KMS-11 (cell line): ENCODE results near the gene PSMB2.

ENCODE experiments used
- H2AFZ ChIP-seq: fragments of 200-600 bp; sonication (generic); 2 replicates; pipeline ENCODE4 v1.6.1; 2016; ENCODE audit warnings: antibody characterized with exemption, mixed run types, low read depth
- H3K27ac ChIP-seq: fragments of 200-600 bp; sonication (generic); 2 replicates; pipeline ENCODE4 v1.6.1; 2016; ENCODE audit warnings: mild to moderate bottlenecking, mixed run types
- H3K27me3 ChIP-seq: fragments of 200-600 bp; sonication (generic); 2 replicates; pipeline ENCODE4 v1.6.1; 2017; ENCODE audit warnings: mild to moderate bottlenecking, low read depth, mixed run types, moderate library complexity; ENCODE audit not compliant: insufficient read depth
- H3K36me3 ChIP-seq: fragments of 200-600 bp; sonication (generic); 2 replicates; pipeline ENCODE4 v1.6.1; 2017; ENCODE audit warnings: mild to moderate bottlenecking, mixed run types; ENCODE audit not compliant: insufficient read depth
- H3K4me1 ChIP-seq: fragments of 200-600 bp; sonication (generic); 2 replicates; pipeline ENCODE4 v1.6.1; 2016; ENCODE audit warnings: mild to moderate bottlenecking, low read depth, mixed run types; ENCODE audit not compliant: poor library complexity, severe bottlenecking
- H3K4me2 ChIP-seq: fragments of 200-600 bp; sonication (generic); 2 replicates; pipeline ENCODE4 v1.7.0; 2016; ENCODE audit warnings: mild to moderate bottlenecking, mixed run types
- H3K4me3 ChIP-seq: fragments of 200-600 bp; sonication (generic); IDR thresholded peaks from 2 replicates; pipeline ENCODE4 v1.6.1; 2017; ENCODE audit warnings: low read depth, low read length, mixed read lengths; ENCODE audit not compliant: insufficient read depth
- H3K79me2 ChIP-seq: fragments of 200-600 bp; sonication (generic); 2 replicates; pipeline ENCODE4 v1.6.1; 2016; ENCODE audit warnings: low read depth, mixed run types; ENCODE audit not compliant: insufficient read depth
- H3K9ac ChIP-seq: fragments of 200-600 bp; sonication (generic); 2 replicates; pipeline ENCODE4 v1.6.1; 2016; ENCODE audit warnings: mild to moderate bottlenecking, mixed run types
- H4K20me1 ChIP-seq: fragments of 200-600 bp; sonication (generic); 2 replicates; pipeline ENCODE4 v1.6.1; 2016; ENCODE audit warnings: mild to moderate bottlenecking, mixed run types; ENCODE audit not compliant: insufficient read depth
- CTCF ChIP-seq: fragments of 200-600 bp; sonication (generic); conservative IDR thresholded peaks from 2 replicates; pipeline ENCODE4 v1.6.1; 2017; ENCODE audit warnings: low read depth, mild to moderate bottlenecking, antibody characterized with exemption, low read length, moderate library complexity, mixed read lengths

The PSMB2 gene

GRCh38 chr1:35595684-35596083, 45.6 kb downstream of the PSMB2 start:
- Histone ChIP-seq H2AFZ (no peak overlapping the region), H3K27me3 (no peaks in the 10 kb centered on the region), H3K4me3 (no peak overlapping the region), H4K20me1 (no peaks in the 10 kb centered on the region), H3K79me2 (no peaks in the 10 kb centered on the region), H3K36me3 (no peaks in the 10 kb centered on the region), H3K9ac (no peak overlapping the region), H3K4me2 (no peak overlapping the region), H3K4me1 (no peaks in the 10 kb centered on the region), H3K27ac (no peak overlapping the region)
- no peak for TF ChIP-seq CTCF

GRCh38 chr1:35594005-35594760, 47.1 kb downstream of the PSMB2 start:
- TF ChIP-seq CTCF: no peak
- Histone ChIP-seq H3K27ac (no peak overlapping the region), H2AFZ (no peak overlapping the region)

GRCh38 chr1:35592991-35593769, 48.1 kb downstream of the PSMB2 start:
- Histone ChIP-seq H3K4me2 (no peak overlapping the region), H3K4me3 (no peak overlapping the region), H3K9ac (no peak overlapping the region), H3K4me1 (no peaks in the 10 kb centered on the region), H3K79me2 (no peaks in the 10 kb centered on the region), H3K27me3 (no peaks in the 10 kb centered on the region), H4K20me1 (no peaks in the 10 kb centered on the region), H2AFZ (no peak overlapping the region), H3K27ac (no peak overlapping the region), H3K36me3 (no peaks in the 10 kb centered on the region)
- no peak for TF ChIP-seq CTCF

More at GRCh38 chr1:35594005-35594760, 47.1 kb downstream of the PSMB2 start:
- Histone ChIP-seq H3K4me1 (no peaks in the 10 kb centered on the region), H3K27me3 (no peaks in the 10 kb centered on the region), H3K4me2 (no peak overlapping the region), H4K20me1 (no peaks in the 10 kb centered on the region), H3K36me3 (no peaks in the 10 kb centered on the region), H3K79me2 (no peaks in the 10 kb centered on the region), H3K9ac (no peak overlapping the region), H3K4me3 (no peak overlapping the region)

GRCh38 chr1:35591211-35591610, 50.1 kb downstream of the PSMB2 start:
- TF ChIP-seq CTCF: no peak
- H3K4me3 ChIP-seq: no peak overlapping the region
- H3K27me3 ChIP-seq: no peaks in the 10 kb centered on the region
- no peaks in the 10 kb centered on the region for H4K20me1 ChIP-seq
- H3K36me3 ChIP-seq: no peaks in the 10 kb centered on the region
- no peak overlapping the region for H3K27ac ChIP-seq
- no peak overlapping the region for H2AFZ ChIP-seq
- H3K4me1 ChIP-seq: no peaks in the 10 kb centered on the region
- H3K79me2 ChIP-seq: no peaks in the 10 kb centered on the region
- no peak overlapping the region for H3K4me2 ChIP-seq
- no peak overlapping the region for H3K9ac ChIP-seq
